Measurements from ENCODE around the gene MCM9.
"Not testable (repeated sequence)": the region's sequence is repeated elsewhere in the genome, so short reads cannot be mapped to it uniquely, and the experiment has no call there.

The MCM9 gene

GRCh38 chr6:118771253-118771652, 163.7 kb downstream of the MCM9 start:
- no peak for DNase-seq (ENCODE audit: extremely low spot score)
- ChIA-PET POLR2A (no interaction called here), CTCF (interaction anchor here (1.4 to 2.8 kb wide), 4 partner anchors 8 to 206 kb away, joined by 3 to 12 read pairs (median 5); no protein-coding TSS in a partner anchor)
- no peak for TF ChIP-seq CTCF (IDR thresholded peaks at IDR 0.05; ENCODE audit: control extremely low read depth, extremely low read depth, low read depth, missing control alignments)

GRCh38 chr6:118770835-118771234, 164.1 kb downstream of the MCM9 start:
- ChIA-PET CTCF (interaction anchor here (0.7 to 2.8 kb wide), 5 partner anchors 9 to 205 kb away, joined by 3 to 12 read pairs (median 4); no protein-coding TSS in a partner anchor), POLR2A (no interaction called here)
- DNase-seq (ENCODE audit: extremely low spot score): no peak
- TF ChIP-seq CTCF (IDR thresholded peaks at IDR 0.05; ENCODE audit: control extremely low read depth, extremely low read depth, low read depth, missing control alignments): no peak

GRCh38 chr6:118770112-118770788, 164.7 kb downstream of the MCM9 start:
- TF ChIP-seq CTCF (IDR thresholded peaks at IDR 0.05; ENCODE audit: control extremely low read depth, extremely low read depth, low read depth, missing control alignments): no peak
- no peak for DNase-seq (ENCODE audit: extremely low spot score)
- ChIA-PET CTCF (interaction anchor here (0.7 to 2.8 kb wide), 6 partner anchors 9 to 205 kb away, joined by 3 to 12 read pairs (median 4); no protein-coding TSS in a partner anchor), POLR2A (no interaction called here)

- POLR2A ChIA-PET: no interaction called here
- no peak for DNase-seq (ENCODE audit: extremely low spot score)
- TF ChIP-seq CTCF (IDR thresholded peaks at IDR 0.05; ENCODE audit: control extremely low read depth, extremely low read depth, low read depth, missing control alignments): no peak
- CTCF ChIA-PET: interaction anchor here (1.0 to 2.4 kb wide), 3 partner anchors 15 to 32 kb away, joined by 3 to 6 read pairs (median 3); no protein-coding TSS in a partner anchor
Observed at GRCh38 chr6:118768904-118769325, 166.0 kb downstream of the MCM9 start.

- ChIA-PET POLR2A (no interaction called here), CTCF (interaction anchor here (1.0 to 2.4 kb wide), 2 partner anchors 15 to 203 kb away, joined by 3 to 7 read pairs; no protein-coding TSS in a partner anchor)
- no peak for DNase-seq (ENCODE audit: extremely low spot score)
- TF ChIP-seq CTCF (IDR thresholded peaks at IDR 0.05; ENCODE audit: control extremely low read depth, extremely low read depth, low read depth, missing control alignments): no peak
Observed at GRCh38 chr6:118768441-118768840, 166.5 kb downstream of the MCM9 start.

- DNase-seq (ENCODE audit: extremely low spot score); POLR2A ChIA-PET: not testable (repeated sequence)
- CTCF ChIA-PET: interaction anchor here (0.7 kb wide), 1 partner anchor 28 kb away, joined by 3 read pairs; no protein-coding TSS in a partner anchor
Observed at GRCh38 chr6:118765316-118765715, 169.6 kb downstream of the MCM9 start.

- ChIA-PET POLR2A (no interaction called here), CTCF (no interaction called here)
- no peak for TF ChIP-seq CTCF (IDR thresholded peaks at IDR 0.05; ENCODE audit: control extremely low read depth, extremely low read depth, low read depth, missing control alignments)
- no peak for DNase-seq (ENCODE audit: extremely low spot score)
Observed at GRCh38 chr6:118764766-118765165, 170.2 kb downstream of the MCM9 start.
